8988T (cell line): ENCODE results near the gene PXDN.
"Not testable (repeated sequence)": the region's sequence is repeated elsewhere in the genome, so short reads cannot be mapped to it uniquely, and the experiment has no call there.

ENCODE experiments used
- DNase-seq: peaks from one replicate; pipeline ENCODE4 v3.0.0; 2011

PXDN gene

DNA sequence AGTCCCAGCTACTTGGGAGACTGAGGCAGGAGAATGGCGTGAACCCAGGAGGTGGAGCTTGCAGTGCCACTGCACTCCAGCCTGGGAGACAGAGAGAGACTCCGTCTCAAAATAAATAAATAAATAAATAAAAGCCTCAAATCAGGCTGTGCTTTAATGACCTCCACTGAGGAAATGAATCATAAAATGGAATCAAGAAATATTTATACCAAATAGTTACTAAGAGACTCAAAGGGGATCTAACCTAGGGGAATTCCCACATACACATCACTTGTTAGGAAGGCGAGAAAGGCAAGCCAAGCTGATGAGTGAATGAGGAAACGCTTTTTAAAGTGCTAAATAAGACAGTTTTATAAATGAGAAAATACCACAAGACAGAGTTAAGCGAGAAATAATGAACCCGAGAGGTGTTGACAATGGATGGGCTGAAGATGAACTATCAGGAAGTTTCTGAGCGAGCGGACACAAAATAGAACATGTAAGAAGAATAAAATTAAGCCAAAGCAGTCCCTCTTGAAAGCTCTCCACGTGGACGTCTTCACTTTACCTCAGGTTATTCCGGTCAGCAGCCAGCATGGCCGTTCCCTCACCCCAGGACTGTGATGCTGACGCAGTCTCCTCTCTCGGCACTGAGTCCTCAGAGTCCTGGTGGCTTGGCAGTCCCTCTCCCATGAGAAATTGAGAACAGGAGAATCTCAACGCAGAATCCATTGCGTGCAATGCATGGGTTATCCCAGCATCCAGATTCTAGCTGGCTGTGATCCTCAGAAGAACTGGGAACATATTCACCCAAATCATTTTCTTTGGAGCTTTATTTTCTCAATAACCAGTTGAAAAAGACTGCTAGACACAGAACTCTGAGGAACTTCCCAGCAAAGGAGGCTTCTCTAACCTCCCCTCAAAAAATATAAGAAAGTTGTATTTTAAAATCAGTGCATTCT is 22.3 kb downstream of the PXDN start:
- DNase-seq = no peak

DNA sequence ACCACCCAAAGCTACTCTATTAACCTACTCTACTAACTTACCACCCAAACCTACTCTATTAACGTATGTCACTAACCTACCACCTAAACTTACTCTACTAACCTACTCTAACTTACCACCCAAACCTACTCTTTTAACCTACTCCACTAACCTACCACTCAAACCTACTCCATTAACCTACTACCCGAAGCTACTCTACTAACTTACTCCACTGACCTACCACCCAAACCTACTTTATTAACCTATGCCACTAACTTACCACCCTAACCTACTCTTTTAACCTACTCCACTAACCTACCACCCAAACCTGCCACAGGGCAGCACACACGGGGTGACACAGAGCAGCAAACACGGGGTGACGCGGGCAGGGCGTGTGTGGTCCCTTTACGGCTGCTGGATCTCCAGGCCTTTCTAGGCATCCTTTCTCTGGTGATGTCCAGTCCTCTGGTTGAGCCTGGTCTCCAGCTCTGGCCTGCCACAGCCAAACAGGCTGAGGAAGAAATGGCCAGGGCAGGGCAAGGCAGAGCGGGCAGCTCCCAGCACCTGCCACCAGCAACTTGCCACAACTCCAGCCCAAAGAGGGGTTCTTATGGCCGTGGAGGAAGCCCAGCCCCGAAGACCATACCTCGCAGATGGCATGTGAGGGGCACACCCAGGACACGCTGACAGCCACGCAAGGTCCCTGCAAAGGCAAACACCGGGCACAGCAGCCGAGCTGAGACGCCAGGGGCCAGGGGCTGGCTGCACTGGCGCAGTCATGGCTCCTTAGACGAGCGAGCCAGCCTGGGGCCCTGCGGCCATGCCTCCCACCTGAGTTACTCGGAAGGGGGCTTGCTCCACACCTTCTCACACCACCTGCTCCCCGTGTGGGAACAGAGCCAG is 25.7 kb downstream of the PXDN start:
- no peak for DNase-seq

DNA sequence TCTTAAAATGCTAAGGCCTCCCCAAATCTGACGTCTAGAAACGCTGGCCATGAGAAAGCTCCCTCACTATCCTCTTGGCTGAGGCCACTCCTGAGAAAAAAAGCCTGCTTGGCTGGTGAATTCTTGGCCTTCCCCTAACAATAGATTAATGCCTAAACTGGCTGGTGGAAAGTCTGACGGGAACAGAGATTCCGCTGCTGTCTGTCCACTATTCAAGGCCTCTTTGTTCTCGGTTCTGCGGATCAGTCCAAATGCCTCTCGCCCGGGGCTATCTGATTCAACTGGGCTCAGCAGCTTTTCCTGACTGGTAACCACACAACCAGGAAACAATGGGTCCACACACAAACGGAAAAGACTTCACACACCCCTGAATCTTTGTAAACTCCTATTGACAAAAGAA is 27.2 kb downstream of the PXDN start:
- DNase-seq = no peak

DNA sequence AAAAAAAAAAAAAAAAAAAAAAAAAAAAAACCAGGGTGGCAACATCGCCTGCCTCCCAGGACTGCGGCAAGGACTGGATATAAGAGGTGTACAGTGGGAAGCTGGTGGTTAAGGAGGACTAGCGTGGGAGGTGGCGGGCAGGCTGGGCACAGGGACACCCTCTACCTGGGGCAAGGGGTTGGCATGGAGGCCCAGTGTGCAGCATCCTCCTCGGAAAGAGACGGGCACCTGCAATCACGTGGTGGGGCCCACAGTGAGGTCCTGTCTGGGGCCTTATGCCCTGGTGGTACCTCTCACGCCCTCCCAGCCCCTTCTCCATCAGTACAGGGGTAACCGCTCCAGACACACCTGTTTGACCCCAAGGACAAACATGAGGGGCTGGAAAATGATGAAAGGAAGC is 27.9 kb downstream of the PXDN start:
- DNase-seq = no peak

DNA sequence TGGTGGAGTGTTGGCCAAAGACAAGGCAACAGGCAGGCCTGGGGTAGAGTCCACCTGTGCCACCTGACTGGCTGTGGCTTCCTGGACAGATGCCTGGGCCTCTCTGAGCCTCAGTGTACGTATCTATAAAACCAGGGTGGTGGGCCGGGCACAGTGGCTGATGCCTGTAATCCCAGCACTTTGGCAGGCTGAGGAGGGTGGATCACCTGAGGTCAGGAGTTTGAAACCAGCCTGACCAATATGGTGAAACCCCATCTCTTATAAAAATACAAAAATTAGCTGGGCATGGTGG is 28.4 kb downstream of the PXDN start:
- DNase-seq = not testable (repeated sequence)

DNA sequence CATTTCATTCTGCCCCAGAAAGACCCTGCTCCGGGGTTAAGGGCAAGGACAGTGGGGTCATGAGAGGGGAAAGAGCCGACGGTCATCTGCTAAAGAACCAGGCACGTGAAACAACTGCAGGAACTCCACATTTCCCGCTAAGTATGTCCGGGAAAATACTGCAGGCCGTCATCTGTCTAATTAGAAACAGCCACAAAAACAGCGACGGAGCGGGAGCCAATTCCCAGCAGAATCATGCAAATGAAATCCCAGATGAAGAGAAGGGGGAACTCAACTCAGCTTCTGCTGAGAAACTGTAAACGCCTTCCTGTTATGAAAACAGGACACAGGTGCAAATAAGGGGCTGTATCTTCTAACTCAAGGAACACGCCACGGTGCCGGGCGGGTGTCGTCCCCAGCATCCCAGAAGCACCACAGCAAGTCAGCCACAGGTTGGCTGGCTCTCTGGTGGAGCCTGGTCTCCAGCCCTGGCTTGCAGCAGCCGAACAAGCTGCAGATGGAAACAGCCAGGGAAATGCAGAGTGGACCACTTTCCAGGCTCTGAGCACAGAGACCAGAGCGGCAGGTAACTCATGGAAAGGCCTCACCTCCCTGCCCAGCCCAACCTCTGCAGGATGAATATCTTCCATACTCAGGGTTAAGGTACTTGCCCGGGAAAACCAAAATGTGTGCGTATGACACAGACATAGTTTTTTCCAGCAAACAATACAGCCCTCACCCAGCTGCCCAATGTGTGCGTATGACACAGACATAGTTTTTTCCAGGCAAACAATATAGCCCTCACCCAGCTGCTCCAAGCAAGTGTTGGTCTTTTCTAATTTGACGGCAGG is 28.9 kb downstream of the PXDN start:
- DNase-seq = no peak

DNA sequence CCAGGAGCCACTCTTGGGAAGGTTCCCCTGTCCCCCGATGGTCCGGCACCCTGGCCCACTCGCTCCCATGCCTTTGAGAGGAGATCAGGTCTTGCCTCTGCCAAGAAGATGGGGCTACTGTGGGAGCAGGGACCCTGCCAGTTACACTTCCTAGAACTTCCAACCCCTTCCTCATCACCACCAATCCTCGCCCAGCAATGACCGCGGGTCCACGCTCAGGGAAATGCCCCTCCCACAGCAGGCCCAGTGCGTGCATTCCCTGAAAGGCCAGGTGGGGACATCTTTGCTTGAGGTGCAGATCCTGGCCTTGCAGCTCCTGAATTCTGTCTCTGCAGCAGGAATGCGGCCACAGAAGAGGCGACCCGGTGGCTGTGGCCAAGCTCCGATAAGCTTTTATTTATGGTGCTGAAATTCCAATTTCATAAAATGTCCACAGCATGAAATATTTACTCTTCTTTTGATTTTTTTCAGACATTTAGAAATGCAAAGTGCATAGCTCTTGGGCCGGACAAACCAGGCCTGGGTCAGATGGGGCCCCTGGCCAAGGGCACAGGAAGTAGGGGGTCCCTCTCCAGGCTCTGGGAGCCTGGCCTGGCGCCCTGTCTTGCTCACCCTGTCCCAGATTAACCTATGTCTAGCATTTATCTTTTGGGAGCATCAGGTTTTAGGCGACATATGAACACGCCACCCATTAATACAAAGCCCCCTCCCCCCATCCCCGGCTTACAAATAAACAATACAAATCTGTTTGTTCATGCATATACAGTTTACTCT is 29.8 kb downstream of the PXDN start:
- DNase-seq = no peak

DNA sequence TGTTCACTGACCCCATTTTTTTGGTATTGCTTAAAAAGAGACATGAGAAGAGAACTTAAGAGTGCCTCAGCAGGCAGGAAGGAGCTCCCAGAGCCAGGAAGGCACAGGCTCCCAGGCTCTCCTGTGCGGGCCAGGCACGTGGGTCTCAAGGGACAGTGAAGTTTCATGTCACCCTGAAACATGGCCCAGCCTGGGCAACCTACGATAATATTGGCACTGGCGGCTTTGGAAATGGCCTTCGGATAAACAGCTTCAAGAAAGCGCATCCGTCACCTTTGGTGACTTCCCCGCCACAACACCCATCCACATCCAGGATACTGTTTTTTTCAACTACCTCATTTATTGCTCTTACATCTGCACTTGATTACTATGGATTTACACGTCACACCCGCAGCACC is 30.5 kb downstream of the PXDN start:
- DNase-seq = no peak

DNA sequence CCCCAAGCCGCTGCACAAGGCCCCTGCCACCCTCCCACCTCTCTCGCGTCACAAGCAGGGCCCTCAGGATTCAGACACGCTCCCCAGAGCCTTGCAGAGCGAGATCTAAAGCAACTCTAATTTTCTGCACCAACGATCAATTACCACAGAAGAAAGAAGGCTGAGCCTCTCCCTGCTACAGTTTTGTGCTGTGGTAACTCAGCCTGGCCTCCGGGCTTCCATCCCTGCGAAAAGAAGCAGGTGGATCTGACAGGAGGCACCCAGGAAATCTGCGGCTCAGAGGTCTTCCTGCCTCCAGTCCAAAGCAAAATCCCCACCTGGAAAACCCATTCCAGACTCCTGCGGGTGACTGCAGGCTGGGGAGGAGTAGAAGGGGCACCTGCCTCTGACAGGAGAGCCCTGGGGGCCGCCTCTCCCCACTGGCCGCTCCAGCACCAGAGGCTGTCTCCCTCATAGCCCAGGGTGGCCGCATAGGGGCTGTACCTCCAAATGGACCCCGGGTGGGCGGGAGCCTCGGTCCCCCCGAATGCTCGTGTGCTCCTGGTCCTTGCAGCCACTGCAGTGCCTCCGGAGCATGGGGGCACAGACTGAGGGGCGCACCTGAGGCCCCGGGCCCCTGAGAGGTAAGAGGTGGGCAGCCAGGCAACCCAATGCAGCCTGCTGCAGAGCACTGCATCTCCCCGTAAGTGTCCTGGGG is 31.0 kb downstream of the PXDN start:
- no peak for DNase-seq

DNA sequence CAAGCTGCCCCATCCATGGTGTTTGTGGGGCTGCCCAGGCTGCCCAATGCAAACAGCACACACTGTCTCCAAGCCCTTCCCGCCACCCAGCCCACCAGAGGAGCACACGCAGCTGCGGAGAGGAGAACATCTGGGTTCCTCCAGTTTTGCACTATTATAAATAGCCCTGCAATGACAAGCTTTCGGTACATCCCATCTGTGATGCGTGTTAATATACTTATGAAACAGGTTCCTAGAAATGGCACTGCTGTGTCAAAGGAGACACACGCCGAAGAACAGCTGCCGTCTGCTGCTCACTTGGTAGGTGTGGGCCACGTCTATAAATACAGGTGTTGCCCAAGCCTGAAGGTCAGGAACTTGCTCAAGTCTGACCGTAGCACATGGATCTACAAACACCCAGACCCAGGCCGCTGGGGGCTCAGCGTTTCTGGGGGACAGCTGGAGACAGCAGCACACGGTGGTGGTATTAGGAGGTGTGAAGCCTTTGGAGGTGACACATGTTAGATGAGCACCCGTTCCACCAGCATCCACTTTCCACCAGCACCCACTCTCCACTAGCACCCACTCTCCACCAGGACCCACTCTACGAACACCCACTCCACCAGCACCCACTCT is 34.3 kb downstream of the PXDN start:
- DNase-seq = no peak

DNA sequence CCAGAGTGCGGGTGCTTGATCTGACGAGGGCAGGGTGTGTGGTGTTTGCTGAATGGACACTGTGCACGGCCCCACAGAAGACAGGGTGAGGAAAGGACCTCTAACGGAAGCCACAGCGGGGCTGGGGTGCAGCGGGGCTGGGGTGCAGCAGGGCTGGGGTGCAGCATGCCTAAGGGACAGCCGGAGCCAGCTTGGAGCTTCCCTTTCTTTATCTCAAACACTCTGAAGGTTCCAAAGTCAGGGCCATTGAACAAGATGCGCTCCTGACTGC is 35.0 kb downstream of the PXDN start:
- DNase-seq = no peak

DNA sequence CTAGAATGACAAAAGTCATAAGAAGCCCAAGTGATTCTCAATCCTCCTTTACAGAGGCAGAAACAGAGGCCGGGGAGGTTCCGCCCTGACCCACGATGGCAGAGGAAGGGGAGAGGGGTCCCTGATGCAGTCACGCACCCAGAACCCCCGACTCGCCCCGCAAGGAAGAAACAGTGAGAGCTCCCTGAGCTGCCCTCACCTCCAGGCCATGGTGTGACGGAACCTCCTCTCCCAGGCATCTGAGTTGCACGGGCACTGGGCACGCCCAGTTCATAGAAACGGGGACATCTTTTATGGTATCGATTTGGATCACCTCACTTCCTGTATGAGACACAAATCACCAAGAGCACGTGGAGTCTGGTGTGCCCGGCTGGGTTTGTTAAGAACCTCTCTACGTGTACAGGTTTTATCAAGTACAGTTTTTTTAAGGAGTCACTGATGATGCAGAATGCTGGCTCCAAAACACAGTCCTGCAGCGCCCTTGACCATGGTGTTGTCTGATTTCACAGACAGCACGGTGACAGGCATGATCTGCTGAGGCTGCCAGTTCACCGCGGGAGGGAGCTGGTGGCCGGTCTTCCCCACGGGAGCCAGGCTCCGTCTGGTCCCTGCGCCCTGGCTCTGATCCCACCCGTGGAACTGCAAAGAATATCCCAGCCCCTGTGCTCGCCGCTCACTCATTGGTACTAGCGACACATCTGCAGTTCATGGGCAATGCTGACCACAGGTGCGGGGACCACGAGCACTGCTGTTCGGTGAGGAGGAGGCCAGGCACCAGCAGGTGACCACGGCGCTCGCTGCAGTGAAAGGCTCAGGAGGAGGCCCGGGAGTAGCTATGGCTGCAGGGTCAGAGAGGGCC is 35.6 kb downstream of the PXDN start:
- no peak for DNase-seq

DNA sequence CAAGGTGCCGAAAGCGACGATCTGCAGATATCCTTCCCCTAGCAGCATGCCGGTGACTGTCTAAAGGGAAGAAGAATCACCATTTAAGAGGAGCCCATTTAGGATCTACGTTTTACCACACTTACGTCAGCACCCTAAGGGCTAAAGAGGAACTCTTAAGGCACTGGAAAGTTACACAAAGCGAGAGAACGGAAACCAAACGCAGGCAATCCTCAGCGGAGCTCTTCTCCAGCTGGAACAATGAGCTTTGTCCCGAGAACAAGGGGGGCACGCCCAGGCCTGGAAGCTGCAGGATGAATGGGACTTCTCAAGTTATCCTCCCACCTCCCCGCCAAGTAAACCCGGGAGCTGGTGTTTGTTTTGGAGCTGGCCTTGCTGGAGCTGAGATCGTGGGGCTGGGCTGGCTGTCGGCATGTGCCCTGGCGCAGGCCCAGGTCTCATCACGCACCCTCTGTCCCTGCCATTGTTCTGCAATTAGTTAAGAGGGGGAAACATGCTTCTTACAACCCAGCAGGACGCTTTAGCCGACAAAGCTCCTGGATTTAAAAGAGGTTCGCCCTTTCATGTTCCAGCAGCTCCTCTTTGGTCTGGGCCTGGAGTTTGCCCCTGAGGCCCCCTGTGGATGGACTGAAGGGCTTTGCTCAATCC is 36.4 kb downstream of the PXDN start:
- DNase-seq = no peak

DNA sequence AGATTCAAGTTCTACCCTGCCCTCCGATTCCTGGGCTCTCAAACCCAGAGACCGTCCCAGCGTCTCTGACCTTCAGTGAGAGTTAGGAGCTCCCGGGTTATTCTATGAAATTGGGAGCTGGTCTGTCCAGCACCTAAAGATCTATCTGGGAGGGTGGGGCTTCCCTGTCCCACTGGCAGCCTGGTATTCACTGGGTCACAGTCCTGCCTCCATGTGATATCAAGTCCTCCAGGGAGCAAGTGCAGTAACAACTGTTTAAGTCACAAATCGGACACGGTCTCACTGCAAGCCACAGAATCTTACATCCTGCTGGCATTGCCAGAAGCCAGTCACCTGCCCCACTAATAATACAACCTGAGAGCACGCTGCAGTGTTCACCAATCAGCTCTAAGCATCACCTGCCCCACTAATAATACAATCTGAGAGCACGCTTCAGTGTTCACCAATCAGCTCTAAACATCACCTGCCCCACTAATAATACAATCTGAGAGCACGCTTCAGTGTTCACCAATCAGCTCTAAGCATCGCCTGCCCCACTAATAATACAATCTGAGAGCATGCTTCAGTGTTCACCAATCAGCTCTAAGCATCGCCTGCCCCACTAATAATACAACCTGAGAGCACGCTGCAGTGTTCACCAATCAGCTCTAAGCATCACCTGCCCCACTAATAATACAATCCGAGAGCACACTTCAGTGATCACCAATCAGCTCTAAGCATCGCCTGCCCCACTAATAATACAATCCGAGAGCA is 38.0 kb downstream of the PXDN start:
- DNase-seq = not testable (repeated sequence)

DNA sequence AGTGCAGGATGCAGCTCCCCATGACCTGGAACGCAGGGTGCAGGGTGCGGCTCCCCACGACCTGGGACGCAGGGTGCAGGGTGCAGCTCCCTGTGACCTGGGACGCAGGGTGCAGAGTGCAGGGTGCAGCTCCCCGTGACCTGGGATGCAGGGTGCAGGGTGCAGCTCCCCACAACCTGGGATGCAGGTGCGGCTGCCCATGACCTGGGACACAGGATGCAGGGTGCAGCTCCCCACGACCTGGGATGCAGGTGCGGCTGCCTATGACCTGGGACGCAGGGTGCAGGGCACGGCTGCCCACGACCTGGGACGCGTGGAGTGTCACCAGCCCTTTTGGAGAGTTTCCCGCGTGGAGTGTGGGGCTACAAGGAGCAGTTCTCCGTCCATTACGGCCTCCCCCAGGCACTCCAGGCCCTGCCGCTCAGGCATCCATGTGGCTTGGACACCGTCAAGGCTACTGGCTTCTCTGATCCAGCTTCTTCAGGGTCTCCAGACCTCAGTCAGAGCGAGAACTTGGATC is 38.7 kb downstream of the PXDN start:
- DNase-seq = no peak

DNA sequence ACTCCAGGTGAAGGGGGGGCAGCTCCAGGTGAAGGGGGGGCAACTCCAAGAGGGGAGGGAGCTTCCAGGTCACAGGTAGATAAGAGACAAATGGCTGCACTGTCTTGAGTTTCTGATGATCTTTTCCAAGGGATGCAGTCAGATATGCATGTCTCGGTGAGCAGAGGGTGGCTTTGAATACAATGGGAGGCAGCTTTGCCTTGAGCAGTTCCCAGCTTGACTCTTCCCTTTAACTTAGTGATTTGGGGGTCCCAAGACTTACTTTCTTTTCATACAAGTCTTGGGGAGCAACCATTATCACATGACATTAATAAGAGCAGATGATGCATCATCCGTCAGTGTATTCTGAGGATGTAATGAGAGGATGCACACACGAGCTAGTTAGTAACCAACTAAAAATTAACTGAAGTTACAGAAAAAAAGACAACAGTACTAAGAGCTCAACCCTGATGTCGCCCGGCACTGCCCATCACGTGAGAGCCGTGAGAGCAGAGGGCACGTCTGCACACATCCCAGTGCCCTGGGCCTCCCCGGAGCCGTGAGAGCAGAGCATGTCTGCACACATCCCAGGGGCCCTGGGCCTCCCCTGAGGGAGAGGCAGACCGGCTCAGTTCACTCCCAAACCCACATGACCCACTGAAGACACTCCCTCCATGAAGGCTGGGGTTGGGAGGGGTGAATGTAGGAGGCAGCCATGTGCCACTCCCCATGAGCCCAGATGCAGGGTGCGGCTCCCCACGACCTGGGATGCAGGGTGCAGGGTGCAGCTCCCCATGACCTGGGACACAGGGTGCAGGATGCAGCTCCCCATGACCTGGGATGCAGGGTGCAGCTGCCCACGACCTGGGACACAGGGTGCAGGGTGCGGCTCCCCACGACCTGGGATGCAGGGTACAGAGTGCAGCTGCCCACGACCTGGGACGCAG is 39.4 kb downstream of the PXDN start:
- DNase-seq = no peak

DNA sequence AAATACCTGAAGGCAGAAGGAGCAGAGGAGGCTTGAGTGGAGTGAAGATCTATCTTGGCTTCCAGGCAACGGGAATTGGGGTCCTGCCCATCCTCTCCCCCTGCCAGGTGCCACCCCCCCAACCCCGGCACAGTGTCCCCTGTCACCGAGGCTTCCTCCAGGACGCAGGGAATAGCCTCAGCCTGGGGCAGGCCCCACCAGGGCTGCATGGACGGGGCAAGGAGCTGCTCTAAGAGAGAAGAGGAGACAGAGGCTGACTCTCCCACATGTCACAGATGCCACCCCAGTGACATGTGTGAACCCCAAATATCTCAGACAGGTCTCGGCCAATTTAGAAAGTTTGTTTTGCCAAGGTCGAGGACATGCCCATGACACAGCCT is 42.1 kb downstream of the PXDN start:
- DNase-seq = no peak
